Stimulated activated CD4-positive, alpha-beta T cell treated with anti-CD3 and anti-CD28 coated beads, Interleukin-2, amount 100 ng/mL, for 48 hours (primary cell): ENCODE measurements around the gene RABEPK.
A peak's percentile ranks its signal among the peaks of the same experiment; 100 is the strongest.
"Not testable (repeated sequence)": the region's sequence is repeated elsewhere in the genome, so short reads cannot be mapped to it uniquely, and the experiment has no call there.

Experiments used
- DNase-seq, 2 donors: peaks; one replicate each; pipeline ENCODE4 v3.0.0-alpha.2; 2020

RABEPK gene

DNA sequence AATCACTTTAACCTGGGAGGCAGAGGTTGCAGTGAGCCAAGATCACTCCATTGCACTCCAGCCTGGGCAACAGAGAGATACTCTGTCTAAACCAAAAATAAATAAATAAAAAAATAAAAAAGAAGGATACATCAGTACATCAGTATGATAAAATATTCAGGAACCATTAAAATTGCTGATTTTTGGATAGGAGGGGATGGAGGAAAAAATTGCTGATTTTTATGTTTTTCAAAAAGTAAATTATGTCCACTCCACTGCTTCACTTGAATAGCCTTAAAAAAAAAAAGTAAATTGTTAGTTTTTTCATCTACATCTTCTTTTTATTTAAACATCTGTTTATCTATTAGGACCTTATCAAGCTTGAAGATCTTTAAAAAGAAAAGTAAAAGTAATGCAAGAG, 53.9 kb downstream of the RABEPK start:
- DNase-seq, result no peak

DNA sequence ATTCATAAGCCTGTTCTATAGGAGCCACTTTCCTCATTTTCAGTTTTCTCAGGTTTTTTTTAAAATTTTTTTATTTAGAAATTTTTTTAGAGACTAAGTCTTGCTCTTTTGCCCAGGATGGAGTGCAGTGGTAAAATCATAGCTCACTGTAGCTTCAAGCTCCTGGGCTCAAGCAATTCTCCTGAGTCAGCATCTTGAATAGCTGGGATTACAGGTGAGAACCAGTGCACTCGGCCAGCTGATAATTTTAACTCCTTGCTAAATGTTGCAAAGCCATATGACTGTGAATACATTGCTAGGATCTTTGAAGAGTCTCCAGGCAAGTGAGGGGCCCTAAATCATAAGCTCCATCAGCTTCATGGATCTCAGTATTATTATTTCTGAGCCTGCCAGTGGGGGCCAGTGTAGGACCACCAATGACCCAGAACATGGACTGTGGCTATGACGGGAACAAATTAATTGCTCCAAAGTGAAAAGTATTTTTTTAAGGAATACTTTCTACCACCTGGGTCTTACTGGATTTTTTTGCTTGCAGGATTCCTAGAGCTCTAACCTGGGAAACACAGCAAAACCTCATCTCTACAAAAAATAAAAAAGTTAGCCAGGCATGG, 55.5 kb downstream of the RABEPK start:
- DNase-seq, result no peak

DNA sequence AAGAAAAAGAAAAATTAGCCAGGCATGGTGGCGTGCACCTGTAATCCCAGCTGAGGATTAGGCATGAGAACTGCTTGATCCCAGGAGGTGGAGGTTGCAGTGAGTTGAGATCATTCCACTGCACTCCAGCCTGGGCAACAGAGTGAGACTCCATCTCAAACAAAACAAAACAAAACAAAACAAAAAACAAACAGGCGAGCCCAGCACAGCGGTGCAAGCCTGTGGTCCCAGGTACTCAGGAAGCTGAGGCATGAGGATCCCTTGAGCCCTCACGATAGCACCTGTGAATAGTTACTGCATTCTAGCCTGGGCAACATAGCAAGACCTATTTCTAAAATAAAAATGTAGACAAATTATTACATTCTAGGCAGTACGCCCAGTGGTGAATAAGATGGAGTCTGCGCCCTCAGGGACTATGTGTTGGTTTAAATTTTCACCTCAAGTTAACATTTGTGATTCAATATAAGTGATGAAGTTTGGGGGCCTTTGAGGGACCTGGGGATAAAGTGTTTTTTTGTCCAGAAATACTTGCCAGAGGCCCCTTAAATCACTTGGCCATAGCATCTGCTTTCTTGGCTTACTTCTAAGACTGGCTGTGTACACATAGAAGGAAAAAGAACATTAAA, 57.9 kb downstream of the RABEPK start:
- no peak for DNase-seq

DNA sequence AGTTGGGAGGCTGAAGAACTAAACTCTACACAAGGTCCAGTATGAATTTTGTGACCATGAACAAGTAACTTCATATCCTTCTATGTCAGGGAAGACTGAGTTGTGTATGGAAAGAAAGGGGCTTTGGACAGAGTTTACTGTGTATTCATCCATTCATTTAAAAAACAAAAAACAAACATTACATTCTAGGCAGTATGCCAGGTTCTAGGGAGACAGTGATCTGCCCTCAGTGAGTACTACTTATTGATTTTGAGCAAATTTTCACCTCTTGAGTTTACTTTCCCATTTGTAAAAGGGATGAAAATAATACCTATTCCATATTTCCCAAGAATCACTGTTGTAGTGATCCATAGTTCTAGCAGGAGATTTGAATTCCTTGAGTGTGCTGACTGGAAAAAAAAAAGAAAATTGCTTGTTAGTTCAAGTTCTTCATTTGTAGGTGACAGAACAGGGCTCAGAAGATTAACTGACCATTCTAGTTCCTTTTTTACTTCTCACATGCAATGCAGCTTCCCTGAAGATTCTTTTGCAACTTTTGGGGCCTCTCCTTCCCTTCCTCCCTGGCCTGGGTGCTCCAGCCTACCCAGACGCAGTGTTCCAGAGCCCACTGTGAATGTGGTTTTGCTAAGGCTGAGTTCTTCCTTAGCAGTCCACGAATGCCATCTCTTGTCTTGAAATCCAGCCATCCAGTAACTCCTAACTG, 58.6 kb downstream of the RABEPK start:
- DNase-seq, result no peak

DNA sequence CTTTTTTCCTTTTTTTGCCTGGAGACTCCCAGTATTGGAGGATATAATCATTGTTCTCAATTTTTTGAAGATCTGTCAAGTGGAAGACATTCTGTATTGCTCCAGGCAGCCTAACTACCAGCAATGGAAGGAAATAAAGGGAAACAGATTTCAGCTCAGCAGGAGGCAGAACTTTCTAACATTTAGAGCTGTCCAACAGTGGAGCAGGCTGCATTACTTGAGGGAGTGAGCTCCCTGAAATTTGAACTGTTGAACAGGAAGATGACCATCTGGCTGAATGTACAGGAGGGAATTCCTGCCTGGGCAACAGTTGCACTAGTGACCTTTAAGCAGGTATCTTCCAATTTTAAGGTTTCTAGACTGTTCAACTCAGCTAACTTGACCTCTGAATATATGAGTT, 60.2 kb downstream of the RABEPK start:
- DNase-seq, result no peak

DNA sequence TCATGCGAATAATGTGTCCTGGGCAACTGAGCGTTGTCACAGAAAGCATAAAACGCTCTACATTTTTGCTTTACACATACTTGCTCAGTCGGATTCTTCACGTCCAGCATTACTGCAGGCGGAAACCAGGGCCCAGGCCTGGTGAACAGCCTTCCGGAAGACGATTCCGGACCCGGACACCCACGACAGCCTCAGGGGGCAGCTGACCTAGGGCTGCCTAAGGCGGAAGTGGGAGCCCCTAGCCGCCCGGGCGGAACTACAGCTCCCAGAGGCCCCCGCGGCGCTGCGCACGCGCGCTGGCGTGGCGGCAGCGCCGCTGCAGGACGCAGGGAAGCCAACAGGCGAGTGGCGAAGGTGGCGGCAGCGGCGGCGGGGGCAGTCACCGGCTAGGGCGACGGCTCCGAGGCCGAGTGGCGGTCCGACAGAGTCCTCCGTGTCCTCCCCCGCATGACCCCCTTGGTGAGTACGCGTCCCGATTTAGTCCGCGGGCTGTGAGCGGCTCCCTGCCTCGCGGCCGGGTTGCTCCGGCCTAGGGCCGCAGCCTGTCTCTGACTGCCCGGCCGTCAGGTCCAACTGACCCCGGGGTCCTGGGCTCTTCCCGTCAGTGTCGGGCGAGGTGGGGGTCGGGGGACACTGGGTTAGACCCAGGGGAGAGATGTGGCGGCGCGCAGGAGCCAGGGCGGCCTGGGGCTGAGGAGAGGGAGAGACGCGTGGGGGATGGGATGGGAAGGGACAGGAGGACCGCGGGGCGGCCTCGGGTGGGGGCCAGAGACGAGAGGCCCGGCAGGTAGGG, 61.4 kb downstream of the RABEPK start, which contains the start of gene GAPVD1:
GAPVD1 (plus strand) TSS at position 326 of the 793 bp plus-strand sequence. CDS start 37,096 bp downstream, outside the sequence.
- peak; percentile 84 to 88 for DNase-seq

DNA sequence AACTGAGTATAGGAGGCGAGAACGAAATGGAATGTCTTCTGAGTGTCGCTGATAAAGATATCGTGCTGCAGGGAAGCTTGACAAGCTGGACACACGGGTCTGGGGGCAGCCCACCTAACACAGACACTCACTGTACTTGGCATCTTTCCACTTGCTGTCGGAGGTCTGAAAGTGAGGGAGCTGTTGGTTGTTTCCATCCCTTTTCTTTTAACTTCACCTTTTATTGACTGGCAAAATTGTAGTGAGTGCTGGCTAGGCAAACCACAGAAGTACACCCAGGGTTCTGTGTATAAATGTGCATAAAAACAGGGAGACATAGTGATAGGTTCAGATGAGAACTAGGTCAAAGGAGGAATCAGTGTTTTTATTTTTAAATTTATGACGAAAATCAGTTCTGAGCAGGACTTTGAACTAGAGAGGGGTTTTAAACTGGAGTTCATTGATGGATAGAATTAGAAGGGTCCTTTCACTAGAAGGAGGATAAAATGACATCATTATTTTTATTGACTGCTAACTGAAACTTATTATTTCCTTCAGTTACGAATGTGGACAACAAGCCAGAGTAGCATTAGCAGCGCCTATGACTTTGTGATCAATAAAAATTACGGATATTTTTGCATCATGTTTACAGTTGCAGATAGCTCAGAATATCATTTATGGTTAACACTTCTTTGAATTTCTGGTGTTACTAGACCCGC, 62.1 kb downstream of the RABEPK start:
- DNase-seq, result no peak

DNA sequence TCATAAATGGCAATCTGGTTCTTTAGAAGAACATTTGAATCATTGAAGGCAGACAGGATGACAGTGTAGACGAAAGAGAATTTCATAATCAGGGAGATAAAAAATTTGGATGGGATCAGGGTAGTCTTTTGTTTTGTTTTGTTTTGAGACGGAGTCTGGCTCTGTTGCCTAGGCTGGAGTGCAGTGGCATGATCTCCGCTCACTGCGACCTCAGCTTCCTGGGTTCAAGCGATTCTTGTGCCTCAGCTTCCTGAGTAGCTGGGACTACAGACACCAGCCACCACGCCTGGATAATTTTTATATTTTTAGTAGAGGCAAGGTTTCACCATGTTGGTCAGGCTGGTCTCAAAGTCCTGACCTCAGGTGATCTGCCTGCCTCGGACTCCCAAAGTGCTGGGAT, 63.7 kb downstream of the RABEPK start:
- DNase-seq, result not testable (repeated sequence)

DNA sequence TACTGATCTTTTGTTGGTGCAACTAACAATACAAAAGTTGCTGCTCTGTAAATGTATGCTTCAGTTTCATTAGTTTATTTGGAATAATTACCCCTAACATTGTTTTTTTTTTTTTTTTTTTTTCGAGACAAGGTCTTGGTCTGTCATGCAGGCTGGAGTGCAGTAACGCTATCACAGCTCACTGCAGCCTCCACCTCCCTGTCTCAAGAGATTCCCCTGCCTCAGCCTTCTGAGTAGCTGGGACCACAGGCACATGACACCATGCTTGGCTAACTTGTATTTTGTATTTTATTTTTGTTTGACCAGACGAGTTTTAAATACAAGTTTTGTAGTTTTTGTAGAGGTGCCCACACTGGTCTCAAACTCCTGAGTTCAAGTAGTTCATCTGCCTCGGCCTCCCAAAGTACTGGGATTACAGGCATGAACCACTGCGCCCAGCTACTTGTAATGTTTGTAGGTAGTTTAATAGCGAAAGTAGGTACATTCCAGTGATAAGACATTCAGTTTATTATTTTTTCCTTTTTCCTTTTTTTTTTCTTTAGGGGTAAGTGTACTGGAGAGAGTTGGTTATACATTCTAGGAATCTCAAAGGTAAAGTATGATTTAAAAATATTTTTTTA, 68.2 kb downstream of the RABEPK start:
- DNase-seq, result no peak

DNA sequence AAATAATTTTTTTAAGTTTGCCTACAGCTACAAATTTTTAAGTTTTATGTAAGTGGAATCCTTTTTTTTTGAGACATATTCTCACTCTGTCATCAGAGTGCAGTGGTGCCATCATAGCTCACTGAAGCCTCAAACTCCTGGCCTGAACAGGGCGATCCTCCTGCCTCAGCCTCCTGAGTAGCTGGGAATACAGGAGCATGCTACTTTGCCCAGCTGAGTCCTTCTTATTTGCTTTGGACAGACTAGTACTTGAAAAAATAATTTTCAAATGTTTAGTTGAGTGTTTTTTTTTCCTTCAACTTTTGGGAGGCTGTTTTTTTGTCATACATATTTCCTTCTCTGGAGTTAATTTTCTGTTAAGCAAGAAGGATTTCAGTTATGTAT, 68.7 kb downstream of the RABEPK start:
- DNase-seq, result no peak

DNA sequence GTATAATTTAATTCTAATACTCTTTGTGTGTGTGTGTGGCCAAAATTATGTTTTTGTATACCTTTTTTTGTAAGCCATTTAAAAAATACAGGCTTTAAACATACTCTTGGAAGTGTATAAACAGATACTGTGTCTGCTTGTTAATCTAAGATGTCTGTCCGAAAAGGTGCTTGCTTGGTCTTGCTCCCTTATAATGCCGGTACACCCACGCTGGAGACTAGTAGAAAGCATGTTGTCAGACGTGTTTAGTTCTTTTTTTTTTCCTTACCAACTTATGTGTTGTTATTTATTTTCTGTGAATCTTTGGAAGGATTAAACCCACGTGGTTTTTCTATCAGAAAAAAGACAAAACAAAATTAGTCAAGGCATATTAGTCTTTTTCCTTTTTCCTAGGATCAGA, 70.7 kb downstream of the RABEPK start:
- DNase-seq, result no peak

DNA sequence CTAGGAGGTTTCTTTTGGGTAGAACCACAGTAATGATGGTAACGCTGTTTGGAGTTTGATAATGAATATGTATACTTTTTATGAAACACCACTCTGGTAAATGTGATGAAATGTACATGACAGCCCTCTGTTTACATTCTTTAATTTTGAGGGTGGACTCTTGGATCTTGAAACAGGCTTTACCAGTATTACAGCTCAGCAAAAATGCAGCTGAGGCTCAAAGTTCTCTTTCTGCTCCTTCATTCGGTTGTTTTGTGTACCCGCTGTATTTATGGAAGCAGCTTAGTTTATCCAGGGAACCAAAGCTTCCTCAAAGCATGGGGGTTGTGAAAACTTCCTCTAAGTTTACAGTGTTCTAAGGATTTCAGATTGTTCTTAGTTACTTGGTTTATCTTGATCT, 72.4 kb downstream of the RABEPK start:
- no peak for DNase-seq

DNA sequence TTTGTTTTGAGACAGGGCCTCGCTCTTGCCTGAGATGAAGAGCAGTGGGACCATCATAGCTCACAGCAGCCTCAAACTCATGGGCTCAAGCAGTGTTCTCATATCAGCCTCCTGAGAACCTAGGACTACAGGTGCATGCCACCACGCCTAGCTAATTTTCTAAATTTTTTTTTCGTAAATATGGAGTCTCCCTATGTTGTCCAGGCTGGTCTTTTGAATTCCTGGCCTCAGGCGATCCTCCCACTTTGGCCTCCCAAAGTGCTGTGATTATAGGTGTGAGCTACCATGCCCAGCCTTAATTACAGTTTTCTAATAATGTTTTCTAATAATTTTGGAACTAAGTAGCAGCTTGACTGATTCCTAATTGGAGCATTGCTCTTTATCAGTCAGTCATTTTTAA, 76.4 kb downstream of the RABEPK start:
- DNase-seq, result no peak

DNA sequence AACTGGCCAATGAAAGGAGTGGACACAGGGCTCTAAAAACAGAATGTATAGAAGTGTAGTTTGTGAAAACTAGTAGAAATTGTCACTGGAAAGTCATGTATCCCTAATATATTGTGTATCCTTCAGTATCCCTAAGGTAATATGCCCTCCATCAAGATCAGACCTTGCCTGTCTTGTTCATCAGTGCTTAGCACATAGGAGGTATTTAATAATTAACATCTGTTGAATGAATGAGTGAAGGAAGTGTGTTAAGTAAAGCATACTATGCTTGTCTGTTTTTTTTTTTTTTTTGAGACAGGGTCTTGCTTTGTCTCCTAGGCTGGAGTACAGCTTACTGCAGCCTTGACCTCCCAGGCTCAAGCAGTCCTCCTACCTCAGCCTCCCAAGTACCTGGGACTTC, 77.1 kb downstream of the RABEPK start:
- DNase-seq, result no peak

DNA sequence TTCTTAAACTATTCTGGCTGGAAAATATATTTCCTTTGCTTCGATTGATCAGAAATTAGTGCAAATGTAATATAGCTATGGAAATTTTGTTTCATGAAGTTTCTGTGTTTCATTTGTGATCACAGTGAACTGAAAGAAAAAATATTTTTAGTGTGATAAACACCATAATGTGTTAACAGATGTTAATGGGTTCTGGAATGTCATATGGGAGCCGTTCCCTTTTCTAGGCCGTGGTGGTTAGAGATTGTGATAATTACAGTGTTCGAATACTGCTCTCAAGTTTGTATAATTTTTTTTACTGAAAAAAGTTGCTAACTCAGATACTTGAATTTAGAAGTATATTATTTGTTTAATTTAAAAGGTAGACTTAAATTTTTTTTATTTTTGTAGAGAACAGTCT, 80.6 kb downstream of the RABEPK start:
- DNase-seq, result no peak
